SK-N-MC (cell line): ENCODE data around the gene TMIGD3.

Source experiments
- EZH2 ChIP-seq: fragments of 200-600 bp; sonication (generic); IDR thresholded peaks from one replicate; pipeline ENCODE4 v1.6.1; 2017; ENCODE audit warnings: antibody characterized with exemption
- POLR2AphosphoS5 ChIP-seq: IDR thresholded peaks from 2 replicates; pipeline ENCODE4 v1.6.1; 2012; ENCODE audit warnings: mild to moderate bottlenecking, low read depth, low read length, borderline replicate concordance

DNA sequence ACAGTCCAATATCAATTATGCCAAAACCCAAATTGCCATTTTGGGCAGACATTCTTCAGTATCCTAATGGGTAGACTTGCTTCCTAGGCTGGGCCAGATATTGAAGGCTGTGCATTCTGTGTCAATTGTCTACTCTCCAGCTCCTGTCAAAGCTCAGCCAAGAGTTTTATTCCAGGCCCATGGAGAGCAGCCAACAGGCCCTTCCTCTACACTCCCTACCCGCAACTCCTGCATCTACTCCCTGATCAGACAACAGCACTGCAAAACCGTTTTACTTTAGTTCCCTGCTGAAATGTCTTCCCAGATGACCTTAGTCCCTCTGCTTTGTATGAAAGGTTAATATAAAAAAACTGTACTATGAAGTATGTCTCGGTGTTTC is 6.6 kb upstream of the TMIGD3 start:
- TF ChIP-seq POLR2AphosphoS5 (no peak), EZH2 (no peak)
